TTC549 (cell line): ENCODE results near the gene SEMA5B.

Experiments
- FAIRE-seq: peaks from 2 replicates; lab custom pipeline; 2012; peaks lifted over from hg19 to GRCh38; lab: Jason Lieb, UNC

Gene SEMA5B

GRCh38 chr3:122890077-122890719 is 137.4 kb downstream of the SEMA5B start:
- no peak for FAIRE-seq

GRCh38 chr3:122886946-122887345 is 140.6 kb downstream of the SEMA5B start:
- FAIRE-seq = no peak

- FAIRE-seq = no peak
These were observed 141.3 kb downstream of the SEMA5B start for GRCh38 chr3:122886251-122886650.

GRCh38 chr3:122882361-122882947 is 145.1 kb downstream of the SEMA5B start:
- no peak for FAIRE-seq

GRCh38 chr3:122880624-122881023 is 146.9 kb downstream of the SEMA5B start:
- FAIRE-seq = no peak

- FAIRE-seq = no peak
These were observed 147.4 kb downstream of the SEMA5B start for GRCh38 chr3:122880173-122880572.

GRCh38 chr3:122875547-122876127 is 151.9 kb downstream of the SEMA5B start:
- no peak for FAIRE-seq

GRCh38 chr3:122873741-122874515 is 153.6 kb downstream of the SEMA5B start:
- no peak for FAIRE-seq

GRCh38 chr3:122868322-122868721 is 159.2 kb downstream of the SEMA5B start:
- no peak for FAIRE-seq

GRCh38 chr3:122864498-122864897 is 163.1 kb downstream of the SEMA5B start:
- FAIRE-seq = no peak

GRCh38 chr3:122862381-122862780 is 165.2 kb downstream of the SEMA5B start:
- no peak for FAIRE-seq
